Smooth muscle cell (in vitro differentiated cells): ENCODE data around the gene PLXNA4. TPM values are rescaled to one million over a fixed set of nuclear protein-coding genes. Genes with fewer than 3 reads are reported as not detected.

Experiments
- DNase-seq: peaks from one replicate; lab custom pipeline; 2025; ENCODE audit not compliant: unreplicated experiment; lab: John Stamatoyannopoulos, UW
- H2AFZ ChIP-seq: fragments of 200-600 bp; sonication (generic); 2 replicates; pipeline ENCODE4 v1.6.0; 2016; ENCODE audit warnings: antibody characterized with exemption, low read depth, mild to moderate bottlenecking
- H3F3A ChIP-seq: fragments of 200-600 bp; sonication (generic); 2 replicates; pipeline ENCODE4 v1.6.0; 2017; ENCODE audit warnings: antibody characterized with exemption, low read depth
- H3K27ac ChIP-seq: fragments of 200-600 bp; sonication (generic); 2 replicates; pipeline ENCODE4 v1.5.1; 2016; ENCODE audit warnings: low read depth, mild to moderate bottlenecking
- H3K27me3 ChIP-seq: fragments of 200-600 bp; sonication (generic); 2 replicates; pipeline ENCODE4 v1.6.1; 2016; ENCODE audit warnings: low read depth, mild to moderate bottlenecking
- H3K36me3 ChIP-seq: fragments of 200-600 bp; sonication (generic); 2 replicates; pipeline ENCODE4 v1.5.1; 2016; ENCODE audit warnings: low read depth
- H3K4me1 ChIP-seq: fragments of 200-600 bp; sonication (generic); 2 replicates; pipeline ENCODE4 v1.5.1; 2016; ENCODE audit warnings: low read depth
- H3K4me2 ChIP-seq: fragments of 200-600 bp; sonication (generic); 2 replicates; pipeline ENCODE4 v1.6.0; 2016; ENCODE audit warnings: mild to moderate bottlenecking
- H3K4me3 ChIP-seq: fragments of 200-600 bp; sonication (generic); 2 replicates; pipeline ENCODE4 v1.5.1; 2016; ENCODE audit warnings: mild to moderate bottlenecking
- H3K79me2 ChIP-seq: fragments of 200-600 bp; sonication (generic); 2 replicates; pipeline ENCODE4 v1.6.0; 2016; ENCODE audit warnings: low read depth, mild to moderate bottlenecking
- H3K9ac ChIP-seq: fragments of 200-600 bp; sonication (generic); 2 replicates; pipeline ENCODE4 v1.6.0; 2016; ENCODE audit warnings: low read depth
- H3K9me3 ChIP-seq: fragments of 200-600 bp; sonication (generic); replicated peaks from 2 replicates; pipeline ENCODE4 v1.5.1; 2016; ENCODE audit warnings: low read depth
- H4K20me1 ChIP-seq: fragments of 200-600 bp; sonication (generic); 2 replicates; pipeline ENCODE4 v1.6.0; 2016; ENCODE audit warnings: low read depth
- WGBS: methylation state at CpG from one replicate; pipeline ENCODE4 v1.1.7; 2016; ENCODE audit warnings: low lambda C conversion rate; 5-methylcytosine and 5-hydroxymethylcytosine counted together
- polyA plus RNA-seq: library from polyadenylated mRNA; unstranded; fragments of >200 nt; fragmentation: Nextera tagmentation; extraction: Ambion mirVana; gene quantifications from 2 replicates; pipeline ENCODE4 v1.2.1, GENCODE V29; 2016
- total RNA-seq: library from RNA; depleted of rRNA; stranded (reverse); fragments of >200 nt; gene quantifications from 2 replicates; pipeline ENCODE4 v1.2.3, GENCODE V29; 2014
- TF ChIP-seq, protein P1 (sequence below): fragments of 200-600 bp; sonication (generic); IDR thresholded peaks from 2 replicates; pipeline ENCODE4 v1.5.1; 2017; ENCODE audit warnings: borderline replicate concordance, mild to moderate bottlenecking, antibody characterized with exemption; ENCODE audit not compliant: insufficient read depth, poor library complexity, severe bottlenecking

PLXNA4 gene
- total and polyA plus RNA-seq, 2 experiments from 2014 or later = 8.5 to 9.9 TPM

DNA sequence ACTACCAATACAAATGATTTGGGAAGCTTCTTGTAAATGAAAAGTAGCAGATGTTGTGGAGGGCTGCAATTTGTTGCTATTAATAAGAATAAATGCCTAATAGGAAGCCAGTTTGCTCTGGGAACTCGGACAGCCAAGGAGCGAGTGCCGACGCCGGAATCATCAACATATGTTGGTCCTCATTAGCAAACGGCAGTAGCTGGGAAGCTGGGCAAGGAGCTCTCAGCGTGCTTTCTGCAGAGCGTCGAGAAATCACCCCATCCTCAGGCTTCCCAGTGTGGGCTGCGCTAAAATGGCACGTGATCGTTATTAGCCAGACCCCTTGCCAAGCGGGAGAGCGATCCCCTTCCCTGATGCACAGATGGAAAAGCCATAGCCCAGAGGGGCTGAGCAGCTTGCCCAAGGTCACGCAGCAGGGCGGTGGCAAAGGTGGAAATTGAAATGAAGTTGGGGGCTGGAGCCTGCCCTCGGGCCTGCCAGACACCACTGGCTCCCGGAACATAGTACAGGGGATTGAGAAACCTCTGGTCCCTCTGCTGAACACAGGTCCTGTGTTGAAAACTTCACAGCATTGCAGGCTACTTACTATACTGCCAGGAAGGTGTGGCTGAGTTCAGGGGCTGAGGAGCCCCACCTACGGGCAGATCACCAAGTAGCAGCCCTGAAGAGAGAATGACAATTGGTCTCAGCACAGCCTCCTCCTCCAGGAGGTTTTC is 326.9 kb downstream of the PLXNA4 start:
- Histone ChIP-seq H2AFZ (no peak overlapping the region), H3K27ac (no peak overlapping the region), H3K4me2 (no peak overlapping the region), H4K20me1 (no peaks in the 10 kb centered on the region), H3K4me3 (no peak overlapping the region), H3K9ac (no peak overlapping the region), H3K36me3 (no peaks in the 10 kb centered on the region), H3F3A (no peaks in the 10 kb centered on the region), H3K79me2 (no peaks in the 10 kb centered on the region), H3K9me3 (no peaks in the 10 kb centered on the region), H3K4me1 (peaks cover 13% of the 10 kb centered on the region), H3K27me3 (no peaks in the 10 kb centered on the region)
- WGBS = 73% methylated on average over 19 of the region's 19 CpGs
- TF ChIP-seq, protein P1, sequence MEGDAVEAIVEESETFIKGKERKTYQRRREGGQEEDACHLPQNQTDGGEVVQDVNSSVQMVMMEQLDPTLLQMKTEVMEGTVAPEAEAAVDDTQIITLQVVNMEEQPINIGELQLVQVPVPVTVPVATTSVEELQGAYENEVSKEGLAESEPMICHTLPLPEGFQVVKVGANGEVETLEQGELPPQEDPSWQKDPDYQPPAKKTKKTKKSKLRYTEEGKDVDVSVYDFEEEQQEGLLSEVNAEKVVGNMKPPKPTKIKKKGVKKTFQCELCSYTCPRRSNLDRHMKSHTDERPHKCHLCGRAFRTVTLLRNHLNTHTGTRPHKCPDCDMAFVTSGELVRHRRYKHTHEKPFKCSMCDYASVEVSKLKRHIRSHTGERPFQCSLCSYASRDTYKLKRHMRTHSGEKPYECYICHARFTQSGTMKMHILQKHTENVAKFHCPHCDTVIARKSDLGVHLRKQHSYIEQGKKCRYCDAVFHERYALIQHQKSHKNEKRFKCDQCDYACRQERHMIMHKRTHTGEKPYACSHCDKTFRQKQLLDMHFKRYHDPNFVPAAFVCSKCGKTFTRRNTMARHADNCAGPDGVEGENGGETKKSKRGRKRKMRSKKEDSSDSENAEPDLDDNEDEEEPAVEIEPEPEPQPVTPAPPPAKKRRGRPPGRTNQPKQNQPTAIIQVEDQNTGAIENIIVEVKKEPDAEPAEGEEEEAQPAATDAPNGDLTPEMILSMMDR = peak; percentile 13
- DNase-seq = no peak

DNA sequence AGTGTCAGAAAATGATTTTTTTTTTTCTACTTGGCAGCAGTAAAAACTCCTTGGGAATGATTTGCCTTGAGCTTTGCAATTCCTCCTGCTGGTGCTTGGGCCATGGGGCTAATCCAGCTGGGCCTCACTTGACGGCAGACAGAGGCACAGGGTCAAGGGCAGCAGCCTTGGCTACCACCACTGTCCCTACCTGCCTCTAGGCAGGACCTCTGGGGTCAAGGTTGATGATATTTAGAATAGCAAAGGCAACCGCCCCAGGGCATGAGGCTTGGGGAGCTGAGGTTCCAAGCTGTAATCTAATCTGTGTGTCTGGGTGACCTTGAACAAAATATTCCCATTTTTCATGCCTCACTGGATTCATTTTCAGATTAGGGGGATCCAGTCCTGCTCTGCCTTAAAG is 327.4 kb downstream of the PLXNA4 start:
- TF ChIP-seq, protein P1 = no peak
- no peaks in the 10 kb centered on the region for H3K79me2 ChIP-seq
- H3K27me3 ChIP-seq = no peaks in the 10 kb centered on the region
- no peaks in the 10 kb centered on the region for H3K36me3 ChIP-seq
- WGBS = 77% methylated on average over 2 of the region's 2 CpGs
- no peak overlapping the region for H3K27ac ChIP-seq
- DNase-seq = no peak
- H3K9me3 ChIP-seq = no peaks in the 10 kb centered on the region
- no peak overlapping the region for H3K9ac ChIP-seq
- no peak overlapping the region for H3K4me2 ChIP-seq
- no peaks in the 10 kb centered on the region for H3F3A ChIP-seq
- no peaks in the 10 kb centered on the region for H4K20me1 ChIP-seq
- H2AFZ ChIP-seq = no peak overlapping the region
- peaks cover 13% of the 10 kb centered on the region for H3K4me1 ChIP-seq
- no peak overlapping the region for H3K4me3 ChIP-seq

DNA sequence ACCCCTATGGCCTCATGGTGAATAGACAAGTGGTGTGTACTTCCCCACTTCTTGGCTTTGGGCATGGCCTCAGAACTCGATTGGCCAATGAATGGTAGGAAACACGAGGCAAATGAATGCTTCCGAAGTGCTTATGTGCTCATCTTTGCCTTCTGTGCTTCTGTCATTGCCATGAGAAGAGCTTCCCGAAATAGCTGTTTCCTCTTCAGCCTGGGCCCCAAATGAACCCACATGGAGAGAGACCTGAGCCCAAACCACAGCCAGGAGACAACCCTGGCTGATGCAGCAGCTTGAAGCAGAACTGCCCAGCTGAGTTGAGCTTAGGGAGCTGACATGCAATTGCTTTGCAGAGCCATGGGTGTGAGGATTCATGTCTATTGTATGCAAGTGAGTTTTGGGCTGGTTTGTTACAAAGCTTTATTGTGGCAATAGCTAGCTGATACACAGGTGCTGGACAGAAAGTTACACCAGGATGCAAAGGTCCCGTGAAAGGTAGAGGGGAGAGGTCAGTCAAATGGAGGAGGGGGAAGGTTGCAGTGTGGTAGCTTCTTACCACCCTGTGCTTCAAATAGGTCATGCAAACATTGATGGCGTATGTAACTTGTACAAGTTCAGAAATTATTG is 328.2 kb downstream of the PLXNA4 start:
- H3K4me1 ChIP-seq = peaks cover 16% of the 10 kb centered on the region
- no peaks in the 10 kb centered on the region for H4K20me1 ChIP-seq
- no peak overlapping the region for H3K4me2 ChIP-seq
- H3K9ac ChIP-seq = no peak overlapping the region
- H3K27ac ChIP-seq = no peak overlapping the region
- WGBS = 94% methylated on average over 6 of the region's 6 CpGs
- TF ChIP-seq, protein P1 = no peak
- H3K36me3 ChIP-seq = no peaks in the 10 kb centered on the region
- no peaks in the 10 kb centered on the region for H3K79me2 ChIP-seq
- no peaks in the 10 kb centered on the region for H3F3A ChIP-seq
- DNase-seq = no peak
- H2AFZ ChIP-seq = no peak overlapping the region
- H3K9me3 ChIP-seq = no peaks in the 10 kb centered on the region
- H3K27me3 ChIP-seq = no peaks in the 10 kb centered on the region
- no peak overlapping the region for H3K4me3 ChIP-seq

DNA sequence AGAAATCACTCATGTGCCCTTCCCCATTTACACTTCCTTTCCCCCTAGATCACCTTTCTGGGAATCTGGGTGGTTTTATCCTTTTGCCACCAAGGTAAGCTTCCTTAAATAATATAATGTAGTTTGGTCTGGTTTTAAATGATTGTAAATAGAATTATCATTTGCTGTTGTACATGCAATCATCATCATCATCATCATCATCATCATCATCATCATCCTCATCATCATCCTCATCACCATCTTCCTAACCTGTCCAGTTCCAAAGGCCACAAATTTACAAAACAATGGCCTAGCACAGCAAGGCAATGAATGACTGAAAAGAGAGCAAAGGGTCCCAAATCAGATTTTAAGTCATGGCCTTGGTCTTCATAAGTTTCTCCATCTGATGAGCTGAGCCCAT is 329.7 kb downstream of the PLXNA4 start:
- no peak overlapping the region for H3K9ac ChIP-seq
- H3F3A ChIP-seq = no peaks in the 10 kb centered on the region
- H3K79me2 ChIP-seq = no peaks in the 10 kb centered on the region
- H2AFZ ChIP-seq = no peak overlapping the region
- H3K27ac ChIP-seq = no peak overlapping the region
- no peaks in the 10 kb centered on the region for H3K36me3 ChIP-seq
- H3K4me3 ChIP-seq = no peak overlapping the region
- DNase-seq = no peak
- TF ChIP-seq, protein P1 = no peak
- H3K9me3 ChIP-seq = no peaks in the 10 kb centered on the region
- peaks cover 17% of the 10 kb centered on the region for H3K4me1 ChIP-seq
- H3K4me2 ChIP-seq = no peak overlapping the region
- no peaks in the 10 kb centered on the region for H3K27me3 ChIP-seq
- H4K20me1 ChIP-seq = no peaks in the 10 kb centered on the region
